GM18873 (cell line): ENCODE data around the gene KCTD21.
A peak's percentile ranks its signal among the peaks of the same experiment; 100 is the strongest.

Experiments
- ATAC-seq: cut with Tn5 transposase; IDR thresholded peaks from one replicate; pipeline ENCODE4 v1.9.1; 2021; ENCODE audit warnings: mild to moderate bottlenecking, moderate library complexity, moderate number of reproducible peaks; ENCODE audit not compliant: unreplicated experiment, low FRiP score

Gene KCTD21

GRCh38 chr11:78147807-78148206, 40.6 kb downstream of the KCTD21 start:
- ATAC-seq: no peak

DNA sequence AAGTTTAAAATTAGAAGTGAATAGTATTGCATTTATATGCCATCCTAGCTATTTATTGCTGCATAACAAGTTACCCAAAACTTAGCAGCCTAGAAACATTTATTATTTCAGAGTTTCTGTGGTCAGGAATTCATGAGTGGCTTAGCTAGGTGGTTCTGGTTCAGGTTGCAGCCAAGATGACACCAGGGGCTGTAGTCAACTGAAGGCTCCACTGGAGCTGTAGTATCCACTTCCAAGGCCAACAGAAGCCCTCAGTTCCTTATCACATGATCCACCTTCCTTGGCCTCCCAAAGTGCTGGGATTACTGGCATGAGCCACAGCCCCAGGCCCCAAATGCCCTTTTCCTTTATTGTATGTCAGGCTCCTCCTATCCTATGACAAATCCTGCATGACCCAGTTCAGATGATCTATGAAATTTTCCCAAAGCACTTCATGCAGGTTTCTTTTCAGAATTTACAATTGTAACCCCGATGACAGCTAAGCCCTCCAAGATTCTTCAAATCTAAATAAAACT, 42.9 kb downstream of the KCTD21 start:
- ATAC-seq: no peak

- ATAC-seq: no peak
Measured at GRCh38 chr11:78140392-78141077, 47.9 kb downstream of the KCTD21 start.

DNA sequence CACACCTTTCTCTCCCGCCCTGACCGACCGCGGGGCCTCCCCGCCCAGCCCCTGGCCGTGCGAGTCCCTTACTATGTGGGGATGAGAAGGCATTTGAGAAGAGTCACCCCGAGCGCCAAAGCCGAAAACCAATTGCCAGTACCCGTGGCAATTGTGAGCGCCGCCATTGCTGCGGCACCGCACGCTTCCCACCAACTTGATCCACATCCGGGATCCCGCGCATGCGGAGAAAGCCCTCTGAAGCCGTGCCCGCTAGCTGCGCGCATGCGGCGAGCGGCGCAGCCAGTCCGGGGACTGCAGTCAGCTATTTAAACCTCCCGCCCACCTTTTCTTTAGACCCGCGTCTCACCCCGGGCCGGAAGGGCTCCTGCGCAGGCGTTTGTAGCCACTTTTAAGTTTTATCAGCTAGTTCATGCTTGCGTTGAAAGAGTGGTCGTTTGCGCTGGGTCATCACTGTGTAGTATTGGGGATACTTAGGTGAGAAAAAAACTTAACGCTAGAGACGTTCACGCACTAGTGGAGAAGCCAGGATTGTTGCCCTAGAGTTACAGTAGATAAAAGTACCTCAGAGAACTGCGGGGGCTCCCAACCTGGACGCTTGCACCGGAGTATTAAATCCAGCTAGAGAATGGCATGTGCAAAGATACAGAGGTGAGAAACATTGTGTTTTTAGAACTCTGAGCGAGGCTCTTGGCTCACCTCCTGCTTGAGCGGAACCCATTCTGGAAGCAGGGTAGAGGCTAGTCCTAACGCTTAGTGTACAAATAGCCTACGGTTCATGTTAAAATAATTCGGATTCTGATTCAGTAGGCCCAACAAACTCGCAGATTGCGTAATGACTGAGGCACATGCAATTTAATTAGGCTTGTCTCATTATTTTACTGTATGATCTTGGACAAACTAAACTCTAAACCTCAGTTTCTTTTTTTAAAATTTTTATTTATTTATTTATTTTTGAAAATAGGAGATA, 48.7 kb downstream of the KCTD21 start, which contains the start of gene ALG8:
Gene ALG8 (minus strand): TSS at position 205 of the 970 bp plus-strand sequence. CDS start 38 bp downstream, at position 167.
- ATAC-seq: peak; percentile 88

- ATAC-seq: peak; percentile 1
Measured at GRCh38 chr11:78138694-78139421, 49.6 kb downstream of the KCTD21 start.

GRCh38 chr11:78138291-78138690, 50.1 kb downstream of the KCTD21 start:
- no peak for ATAC-seq

DNA sequence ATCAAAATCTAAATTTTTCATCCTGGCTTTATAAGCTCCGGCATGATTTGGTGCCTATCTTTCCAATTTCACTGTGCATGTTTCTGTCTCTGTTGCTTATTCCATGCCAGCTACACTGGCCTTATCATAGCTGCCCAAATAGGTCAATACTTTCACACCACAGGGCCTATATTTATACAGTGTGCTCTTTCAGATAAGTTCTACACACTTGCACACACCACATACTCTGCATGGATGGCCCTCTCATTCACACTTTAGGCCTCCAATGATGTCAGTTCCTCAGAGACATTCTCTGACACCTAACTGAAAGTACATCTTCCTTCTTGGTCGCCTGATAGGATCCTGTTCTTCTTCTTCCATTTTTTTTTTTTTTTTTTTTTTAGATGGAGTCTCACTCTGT, 56.0 kb downstream of the KCTD21 start:
- ATAC-seq: no peak

- ATAC-seq: no peak
Measured at GRCh38 chr11:78131956-78132355, 56.5 kb downstream of the KCTD21 start.

DNA sequence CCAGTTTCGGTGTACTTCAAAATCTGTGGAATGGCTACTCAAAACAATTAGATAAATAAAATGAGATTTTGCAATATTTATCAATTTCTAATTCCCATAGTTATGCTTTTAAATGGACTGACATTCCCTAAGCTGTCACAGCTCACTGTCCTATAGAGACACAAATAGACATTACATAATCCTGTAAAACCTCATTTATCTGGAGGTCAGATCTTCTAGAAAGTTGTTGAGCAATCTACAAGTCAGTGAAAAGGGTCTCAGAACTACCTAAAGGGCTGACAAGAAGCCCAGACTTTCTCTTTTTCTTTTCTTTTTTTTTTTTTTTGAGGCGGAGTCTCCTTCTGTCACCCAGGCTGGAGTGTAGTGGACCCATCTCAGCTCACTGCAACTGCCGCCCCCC, 61.0 kb downstream of the KCTD21 start:
- no peak for ATAC-seq
